Ascending aorta (tissue), 2 donors: ENCODE data around the gene HPCAL4. TPM values are rescaled to one million over a fixed set of nuclear protein-coding genes. Genes with fewer than 3 reads are reported as not detected.

Experiments used
- DNase-seq, 2 donors: peaks; one replicate each; pipeline ENCODE4 v3.0.0-alpha.2; 2019; ENCODE audit warnings: low spot score in 2 of 2
- H3K27ac ChIP-seq, 2 donors: fragments of 200-600 bp; sonication (generic); one replicate each; pipeline ENCODE4 v1.5.1; 2016 to 2017; ENCODE audit warnings: mild to moderate bottlenecking in 1 of 2
- H3K27me3 ChIP-seq: fragments of 200-600 bp; sonication (generic); one replicate; pipeline ENCODE4 v1.5.1; 2017
- H3K36me3 ChIP-seq, 2 donors: fragments of 200-600 bp; sonication (generic); one replicate each; pipeline ENCODE4 v1.5.1; 2016
- H3K4me1 ChIP-seq, 2 donors: fragments of 200-600 bp; sonication (generic); one replicate each; pipeline ENCODE4 v1.5.1; 2016 to 2017; ENCODE audit warnings: mild to moderate bottlenecking in 1 of 2
- H3K4me3 ChIP-seq, 2 donors: fragments of 200-600 bp; sonication (generic); one replicate each; pipeline ENCODE4 v1.5.1; 2016 to 2017; ENCODE audit warnings: mild to moderate bottlenecking in 1 of 2
- H3K9me3 ChIP-seq, 2 donors: fragments of 200-600 bp; sonication (generic); one replicate each; pipeline ENCODE4 v1.5.1; 2016
- CTCF ChIP-seq, 3 experiments: fragments of 200-600 bp in 2 of 3; fragments of 450-650 bp in 1 of 3; sonication (generic) in 2 of 3; IDR thresholded peaks; one replicate each; pipeline ENCODE4 v1.5.1; 2016 to 2019; ENCODE audit warnings: antibody characterized with exemption in 3 of 3, mild to moderate bottlenecking in 1 of 3, moderate library complexity in 1 of 3
- intact Hi-C: fragments of 100-400 bp; cut with DNase I; formaldehyde crosslinking; loops from one replicate; pipeline ENCODE4 v1.15.1; 2023
- total RNA-seq: library from RNA; depleted of rRNA; stranded (reverse); fragments of >200 nt; gene quantifications from one replicate; pipeline ENCODE4 v1.1.0, GENCODE V29; 2016

The HPCAL4 gene
- total RNA-seq, 1 donor from 2014 or later = not detected

DNA sequence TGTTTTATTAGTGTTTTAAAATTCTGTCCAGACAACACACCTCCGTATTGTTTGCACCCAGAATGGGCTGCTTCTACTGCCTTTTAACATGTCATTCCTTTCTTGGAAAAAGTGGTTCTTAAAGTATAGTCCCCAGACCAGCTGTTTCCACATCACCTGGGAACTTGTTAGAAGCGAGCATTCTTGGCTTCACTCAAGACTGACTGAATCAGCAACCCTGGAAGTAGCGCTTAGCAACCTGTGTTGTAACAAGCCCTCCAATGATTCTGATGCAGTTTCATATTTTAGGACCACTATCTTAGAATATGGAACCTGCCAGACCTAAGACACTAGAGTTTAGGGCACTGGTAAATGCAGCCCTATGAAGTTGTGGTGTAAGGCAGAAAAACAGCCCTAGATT, 41.5 kb upstream of the HPCAL4 start:
- intact Hi-C loops = no loop called here
- no peaks in the 10 kb centered on the region for H3K36me3 ChIP-seq
- no peaks in the 10 kb centered on the region for H3K27me3 ChIP-seq
- H3K9me3 ChIP-seq = no peaks in the 10 kb centered on the region
- no peak overlapping the region for H3K4me3 ChIP-seq
- TF ChIP-seq CTCF (IDR thresholded peaks at IDR 0.05) = no peak
- no peak for DNase-seq
- peaks cover 0 to 2% of the 10 kb centered on the region in 2 donors for H3K4me1 ChIP-seq
- no peak overlapping the region for H3K27ac ChIP-seq

DNA sequence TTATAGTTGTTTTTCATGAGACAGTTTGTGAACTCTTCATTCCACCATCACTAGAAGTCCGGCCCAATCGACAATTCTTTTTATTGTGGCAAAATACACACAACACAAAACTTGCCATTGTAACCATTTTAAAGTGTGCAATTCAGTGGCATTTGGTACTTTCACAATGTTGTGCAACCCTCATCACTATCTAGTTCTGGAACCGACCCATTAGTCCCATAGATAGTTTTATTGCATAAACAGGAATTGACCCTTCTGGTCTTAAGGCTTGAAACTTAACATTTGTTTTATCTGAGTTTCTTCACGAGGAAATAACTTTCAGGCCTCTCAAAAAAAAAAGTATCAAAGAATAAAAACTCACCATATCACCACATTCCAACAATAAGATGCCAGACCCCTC, 38.6 kb upstream of the HPCAL4 start:
- H3K4me3 ChIP-seq = no peak overlapping the region
- H3K9me3 ChIP-seq = no peaks in the 10 kb centered on the region
- TF ChIP-seq CTCF (IDR thresholded peaks at IDR 0.05) = no peak
- H3K4me1 ChIP-seq = peaks cover 0 to 2% of the 10 kb centered on the region in 2 donors
- no peak overlapping the region for H3K27ac ChIP-seq
- no peaks in the 10 kb centered on the region for H3K36me3 ChIP-seq
- intact Hi-C loops = no loop called here
- no peaks in the 10 kb centered on the region for H3K27me3 ChIP-seq
- DNase-seq = no peak

DNA sequence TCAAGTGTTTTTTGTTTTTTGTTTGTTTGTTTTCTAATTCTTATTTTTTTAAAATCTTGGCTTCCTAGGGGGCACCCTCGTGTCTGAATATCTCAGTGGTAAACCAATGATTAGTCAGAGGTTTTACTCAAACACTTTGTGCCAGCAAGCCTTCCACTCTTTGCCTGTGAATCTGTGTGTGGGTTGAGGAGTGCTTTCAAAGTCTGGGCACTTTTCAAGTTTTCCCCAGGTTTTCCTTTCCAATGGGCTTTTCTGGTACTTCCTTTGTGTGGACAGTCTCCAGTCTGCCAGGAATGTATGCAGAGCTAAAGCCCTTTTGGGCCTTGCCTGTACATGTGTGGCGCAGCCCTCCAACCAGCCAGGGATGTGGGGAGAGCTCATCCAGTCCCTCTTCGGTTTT, 37.8 kb upstream of the HPCAL4 start:
- peaks cover 0 to 2% of the 10 kb centered on the region in 2 donors for H3K4me1 ChIP-seq
- H3K27me3 ChIP-seq = no peaks in the 10 kb centered on the region
- no peak overlapping the region for H3K4me3 ChIP-seq
- intact Hi-C loops = no loop called here
- no peak overlapping the region for H3K27ac ChIP-seq
- no peak for DNase-seq
- no peak for TF ChIP-seq CTCF (IDR thresholded peaks at IDR 0.05)
- H3K36me3 ChIP-seq = no peaks in the 10 kb centered on the region
- H3K9me3 ChIP-seq = no peaks in the 10 kb centered on the region

DNA sequence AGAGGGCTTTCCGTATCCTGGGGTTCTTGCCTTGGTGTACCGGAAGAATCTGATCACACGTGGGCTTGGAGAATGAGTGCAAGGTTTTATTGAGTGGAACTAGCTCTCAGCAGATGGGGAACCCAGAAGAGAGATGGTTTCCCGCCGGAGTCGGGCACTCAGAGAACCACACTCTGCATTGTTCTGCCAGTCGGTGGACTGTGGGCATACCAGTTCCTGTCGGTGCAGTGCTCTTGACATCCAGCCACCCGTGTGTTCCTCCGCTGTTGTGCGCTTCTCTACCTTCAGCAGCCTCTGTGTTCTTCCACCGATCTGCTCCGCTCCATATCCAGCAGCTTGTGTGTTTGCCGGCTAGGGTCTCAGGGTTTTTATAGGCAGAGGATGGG, 36.7 kb upstream of the HPCAL4 start:
- DNase-seq = no peak
- no peak for TF ChIP-seq CTCF (IDR thresholded peaks at IDR 0.05)
- Histone ChIP-seq H3K4me1 (no peaks in the 10 kb centered on the region), H3K27ac (no peak overlapping the region), H3K36me3 (no peaks in the 10 kb centered on the region), H3K9me3 (no peaks in the 10 kb centered on the region), H3K27me3 (no peaks in the 10 kb centered on the region), H3K4me3 (no peak overlapping the region)
- intact Hi-C loops = no loop called here

- no peaks in the 10 kb centered on the region for H3K27me3 ChIP-seq
Measured at GRCh38 chr1:39727221-39727931, 36.1 kb upstream of the HPCAL4 start.

More at GRCh38 chr1:39727221-39727931, 36.1 kb upstream of the HPCAL4 start:
- no peaks in the 10 kb centered on the region for H3K9me3 ChIP-seq
- H3K4me3 ChIP-seq = no peak overlapping the region
- DNase-seq = no peak
- no peak for TF ChIP-seq CTCF (IDR thresholded peaks at IDR 0.05)
- H3K27ac ChIP-seq = no peak overlapping the region
- H3K4me1 ChIP-seq = no peaks in the 10 kb centered on the region
- H3K36me3 ChIP-seq = no peaks in the 10 kb centered on the region
- intact Hi-C loops = no loop called here
